ENCODE data around the gene MAPK10.

MAPK10 gene

DNA sequence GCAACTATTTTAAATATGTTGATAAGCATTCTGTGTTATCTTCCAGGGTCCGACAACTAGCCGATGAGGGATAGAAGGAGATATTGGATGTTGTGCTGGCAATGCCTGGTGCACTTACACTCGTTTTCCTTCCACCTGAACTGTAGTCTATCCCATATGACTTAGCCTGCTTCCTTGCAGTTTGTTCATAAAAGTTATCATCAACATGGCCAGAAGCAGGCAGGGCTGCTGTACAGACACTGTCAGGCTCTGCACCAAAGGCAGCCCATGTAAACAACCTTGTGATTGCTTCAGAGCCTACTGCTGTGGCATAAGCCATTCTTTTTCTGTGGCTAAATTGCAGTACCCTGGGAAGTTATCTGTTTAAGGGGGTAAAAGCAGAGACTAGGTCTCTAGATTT lies 1.6 kb downstream of the MAPK10 start:
- no peak for TF ChIP-seq POLR2AphosphoS5 (IDR thresholded peaks at IDR 0.05; ENCODE audit: low read depth, low read length)
- TF ChIP-seq SIN3A (IDR thresholded peaks at IDR 0.05; ENCODE audit: borderline replicate concordance, insufficient read depth, low read length) = no peak
- TF ChIP-seq FOXP2 (optimal IDR thresholded peaks at IDR 0.05; ENCODE audit: borderline replicate concordance, extremely low read depth, extremely low read length, insufficient read depth) = no peak

DNA sequence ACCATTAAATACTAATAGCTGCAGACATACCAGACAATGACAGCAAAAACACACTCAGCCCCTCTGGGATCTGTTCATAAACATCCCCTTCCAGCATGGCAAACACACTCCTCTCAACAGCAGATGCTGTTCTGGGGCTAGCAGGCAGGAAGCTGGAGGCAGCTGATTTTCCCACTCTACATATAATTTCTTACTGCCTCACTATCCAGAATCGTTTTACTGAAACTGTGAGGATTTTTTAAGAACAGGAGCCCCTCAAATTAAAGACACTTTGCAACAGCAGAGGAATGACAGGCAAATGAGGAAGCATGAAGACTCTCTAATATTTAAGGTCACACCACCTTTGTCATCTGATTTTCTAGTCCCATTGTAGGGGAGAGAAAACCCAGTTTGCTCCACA lies 2.2 kb downstream of the MAPK10 start:
- TF ChIP-seq POLR2AphosphoS5 (IDR thresholded peaks at IDR 0.05; ENCODE audit: low read depth, low read length) (no peak), FOXP2 (optimal IDR thresholded peaks at IDR 0.05; ENCODE audit: borderline replicate concordance, extremely low read depth, extremely low read length, insufficient read depth) (no peak), TAF1 (IDR thresholded peaks at IDR 0.05; ENCODE audit: borderline replicate concordance, insufficient read depth, low read length) (no peak), SIN3A (IDR thresholded peaks at IDR 0.05; ENCODE audit: borderline replicate concordance, insufficient read depth, low read length) (no peak)
- TF ChIP-seq, protein P1, sequence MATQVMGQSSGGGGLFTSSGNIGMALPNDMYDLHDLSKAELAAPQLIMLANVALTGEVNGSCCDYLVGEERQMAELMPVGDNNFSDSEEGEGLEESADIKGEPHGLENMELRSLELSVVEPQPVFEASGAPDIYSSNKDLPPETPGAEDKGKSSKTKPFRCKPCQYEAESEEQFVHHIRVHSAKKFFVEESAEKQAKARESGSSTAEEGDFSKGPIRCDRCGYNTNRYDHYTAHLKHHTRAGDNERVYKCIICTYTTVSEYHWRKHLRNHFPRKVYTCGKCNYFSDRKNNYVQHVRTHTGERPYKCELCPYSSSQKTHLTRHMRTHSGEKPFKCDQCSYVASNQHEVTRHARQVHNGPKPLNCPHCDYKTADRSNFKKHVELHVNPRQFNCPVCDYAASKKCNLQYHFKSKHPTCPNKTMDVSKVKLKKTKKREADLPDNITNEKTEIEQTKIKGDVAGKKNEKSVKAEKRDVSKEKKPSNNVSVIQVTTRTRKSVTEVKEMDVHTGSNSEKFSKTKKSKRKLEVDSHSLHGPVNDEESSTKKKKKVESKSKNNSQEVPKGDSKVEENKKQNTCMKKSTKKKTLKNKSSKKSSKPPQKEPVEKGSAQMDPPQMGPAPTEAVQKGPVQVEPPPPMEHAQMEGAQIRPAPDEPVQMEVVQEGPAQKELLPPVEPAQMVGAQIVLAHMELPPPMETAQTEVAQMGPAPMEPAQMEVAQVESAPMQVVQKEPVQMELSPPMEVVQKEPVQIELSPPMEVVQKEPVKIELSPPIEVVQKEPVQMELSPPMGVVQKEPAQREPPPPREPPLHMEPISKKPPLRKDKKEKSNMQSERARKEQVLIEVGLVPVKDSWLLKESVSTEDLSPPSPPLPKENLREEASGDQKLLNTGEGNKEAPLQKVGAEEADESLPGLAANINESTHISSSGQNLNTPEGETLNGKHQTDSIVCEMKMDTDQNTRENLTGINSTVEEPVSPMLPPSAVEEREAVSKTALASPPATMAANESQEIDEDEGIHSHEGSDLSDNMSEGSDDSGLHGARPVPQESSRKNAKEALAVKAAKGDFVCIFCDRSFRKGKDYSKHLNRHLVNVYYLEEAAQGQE (IDR thresholded peaks at IDR 0.05; ENCODE audit: insufficient read depth in 1 of 2, low read depth in 2 of 2, low read length in 2 of 2) = no peak

DNA sequence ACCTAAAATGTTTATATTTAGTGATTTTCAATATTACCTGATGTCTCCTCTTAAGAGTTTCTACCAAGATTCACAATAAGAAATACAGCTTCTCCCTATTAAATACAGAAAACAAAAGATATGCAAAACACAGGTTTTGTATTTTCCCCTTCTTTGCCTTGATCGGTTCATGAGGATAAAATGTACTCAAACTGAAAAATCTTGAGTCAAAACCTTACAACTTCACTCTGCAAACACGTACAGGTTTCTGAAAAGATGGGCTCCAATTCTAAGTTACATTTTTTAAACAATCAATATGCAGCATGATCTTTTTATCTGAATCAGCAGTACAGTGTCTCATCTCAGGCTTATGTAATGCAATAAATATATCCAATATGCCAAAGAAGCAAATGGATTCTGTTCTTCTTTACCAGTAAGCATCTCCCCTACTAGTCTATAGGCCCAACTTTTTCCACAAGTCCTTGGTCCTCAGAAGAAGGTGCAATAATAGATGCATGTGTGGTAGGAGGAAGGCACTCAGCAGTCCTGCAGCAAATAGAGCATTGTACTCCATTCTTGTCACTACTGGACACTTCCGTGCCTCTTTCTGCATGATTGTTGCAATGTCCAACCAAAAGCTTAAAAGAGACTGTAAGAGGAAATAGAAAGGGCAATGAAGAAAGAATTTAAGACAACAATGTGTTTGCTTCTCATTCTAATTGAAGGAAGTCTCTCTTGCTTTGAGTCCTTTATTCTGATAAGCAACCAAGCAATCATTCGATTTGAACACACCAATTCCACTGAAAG lies 3.2 kb downstream of the MAPK10 start:
- TF ChIP-seq, protein P1 (IDR thresholded peaks at IDR 0.05; ENCODE audit: insufficient read depth in 1 of 2, low read depth in 2 of 2, low read length in 2 of 2) = no peak
- TF ChIP-seq POLR2AphosphoS5 (IDR thresholded peaks at IDR 0.05; ENCODE audit: low read depth, low read length) (no peak), FOXP2 (optimal IDR thresholded peaks at IDR 0.05; ENCODE audit: borderline replicate concordance, extremely low read depth, extremely low read length, insufficient read depth) (no peak)

DNA sequence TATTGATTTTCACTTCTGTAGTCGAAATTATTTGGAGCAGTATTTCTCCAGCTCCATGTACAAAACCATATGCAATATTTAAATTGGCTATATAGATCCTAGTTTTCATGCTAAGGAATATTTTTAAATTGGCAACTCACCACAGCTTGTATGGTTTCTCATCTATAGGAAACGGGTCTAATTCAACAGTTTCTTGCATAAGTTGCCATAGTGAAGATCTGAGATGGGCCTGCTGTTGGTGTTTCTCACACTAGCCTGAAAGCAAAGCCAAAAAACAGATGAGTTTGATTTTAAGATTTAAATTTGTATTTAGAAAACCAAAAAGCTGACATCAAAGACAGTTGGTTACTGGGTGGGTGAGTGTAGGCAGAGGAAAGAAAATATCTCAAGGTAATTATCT lies 5.5 kb downstream of the MAPK10 start:
- TF ChIP-seq SIN3A (IDR thresholded peaks at IDR 0.05; ENCODE audit: borderline replicate concordance, insufficient read depth, low read length) = no peak
- TF ChIP-seq POLR2AphosphoS5 (IDR thresholded peaks at IDR 0.05; ENCODE audit: low read depth, low read length) = no peak
- TF ChIP-seq, protein P1 (IDR thresholded peaks at IDR 0.05; ENCODE audit: insufficient read depth in 1 of 2, low read depth in 2 of 2, low read length in 2 of 2) = no peak
- TF ChIP-seq FOXP2 (optimal IDR thresholded peaks at IDR 0.05; ENCODE audit: borderline replicate concordance, extremely low read depth, extremely low read length, insufficient read depth) = no peak
- no peak for TF ChIP-seq TAF1 (IDR thresholded peaks at IDR 0.05; ENCODE audit: borderline replicate concordance, insufficient read depth, low read length)

DNA sequence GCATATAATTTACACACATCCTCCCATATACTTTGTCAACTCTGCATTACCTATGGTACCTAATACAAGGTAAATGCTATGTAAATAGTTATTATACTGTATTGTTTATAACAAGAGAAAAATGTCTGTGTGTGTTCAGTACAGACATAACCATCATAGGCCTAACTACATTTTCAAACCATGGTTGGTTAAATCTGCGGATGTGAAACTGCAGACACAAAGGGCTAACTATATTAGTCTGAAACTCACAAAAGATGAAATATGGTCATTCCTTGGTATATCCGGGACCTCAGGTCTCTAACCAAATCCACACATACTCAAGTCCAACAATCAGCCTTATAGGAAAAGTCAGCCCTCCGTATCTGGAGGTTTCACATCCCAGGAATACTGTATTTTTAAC lies 13.5 kb downstream of the MAPK10 start:
- TF ChIP-seq FOXP2 (optimal IDR thresholded peaks at IDR 0.05; ENCODE audit: borderline replicate concordance, extremely low read depth, extremely low read length, insufficient read depth) = no peak
- no peak for TF ChIP-seq TAF1 (IDR thresholded peaks at IDR 0.05; ENCODE audit: borderline replicate concordance, insufficient read depth, low read length)

DNA sequence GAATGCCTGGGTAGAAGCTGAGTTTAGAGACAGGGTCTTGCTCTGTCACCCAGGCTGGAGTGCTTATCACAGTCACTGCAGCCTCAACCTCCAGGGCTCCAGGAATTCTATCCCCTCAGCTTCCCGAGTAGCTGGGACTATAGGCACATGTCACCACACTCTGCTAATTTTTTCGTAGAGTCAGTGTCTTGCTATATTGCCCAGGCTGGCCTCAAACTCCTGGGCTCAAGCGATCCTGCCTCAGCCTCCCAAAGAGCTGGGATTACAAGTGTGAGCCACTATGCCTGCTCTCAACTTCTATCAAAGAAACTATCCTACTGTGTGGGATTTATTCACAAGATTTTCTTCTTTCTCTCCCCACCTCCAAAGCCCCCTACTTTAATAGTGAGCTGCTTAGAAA lies 15.7 kb downstream of the MAPK10 start:
- TF ChIP-seq TAF1 (IDR thresholded peaks at IDR 0.05; ENCODE audit: borderline replicate concordance, insufficient read depth, low read length) (no peak), SIN3A (IDR thresholded peaks at IDR 0.05; ENCODE audit: borderline replicate concordance, insufficient read depth, low read length) (no peak), FOXP2 (optimal IDR thresholded peaks at IDR 0.05; ENCODE audit: borderline replicate concordance, extremely low read depth, extremely low read length, insufficient read depth) (no peak), POLR2AphosphoS5 (IDR thresholded peaks at IDR 0.05; ENCODE audit: low read depth, low read length) (no peak)
- TF ChIP-seq, protein P1 (IDR thresholded peaks at IDR 0.05; ENCODE audit: insufficient read depth in 1 of 2, low read depth in 2 of 2, low read length in 2 of 2) = no peak

All from PFSK-1 (cell line).